ENCODE results near the gene TSPAN15.

GRCh38 chr10:69470463-69471384 lies 19.5 kb downstream of the TSPAN15 start:
- TF ChIP-seq ZNF274 (IDR thresholded peaks at IDR 0.05; ENCODE audit: low read depth, low read length) (no peak), YY1 (IDR thresholded peaks at IDR 0.05; ENCODE audit: insufficient read depth, insufficient read length) (no peak), SUZ12 (IDR thresholded peaks at IDR 0.05; ENCODE audit: extremely low read depth, insufficient read depth, insufficient read length) (no peak)
